Muscle layer of colon (tissue), 2 donors: ENCODE measurements around the gene LEP.

Experiments used
- H3K27ac ChIP-seq: one replicate; pipeline ENCODE4 v1.7.0; 2013; ENCODE audit warnings: low read depth, mild to moderate bottlenecking, low read length, moderate library complexity
- H3K27me3 ChIP-seq, 2 donors: one replicate each; pipeline ENCODE4 v1.7.0; 2013; ENCODE audit warnings: low read length in 2 of 2, mild to moderate bottlenecking in 2 of 2; ENCODE audit not compliant: insufficient read depth in 2 of 2, control insufficient read depth in 1 of 2
- H3K36me3 ChIP-seq: one replicate; pipeline ENCODE4 v1.7.0; 2013; ENCODE audit warnings: mild to moderate bottlenecking, low read length; ENCODE audit not compliant: insufficient read depth
- H3K4me1 ChIP-seq: one replicate; pipeline ENCODE4 v1.7.0; 2013; ENCODE audit warnings: mild to moderate bottlenecking, low read length; ENCODE audit not compliant: insufficient read depth
- H3K4me3 ChIP-seq, 2 donors: one replicate each; pipeline ENCODE4 v1.7.0; 2013; ENCODE audit warnings: low read length in 2 of 2, low read depth in 1 of 2, mild to moderate bottlenecking in 1 of 2, moderate library complexity in 1 of 2
- H3K9ac ChIP-seq: one replicate; pipeline ENCODE4 v1.7.0; 2013; ENCODE audit warnings: low read length
- H3K9me3 ChIP-seq: one replicate; pipeline ENCODE4 v1.7.0; 2013; ENCODE audit warnings: mild to moderate bottlenecking, low read length
- donor health status: abdominal sarcoma.
- donor health status: Adenocarcinoma of cecum.

LEP gene

DNA sequence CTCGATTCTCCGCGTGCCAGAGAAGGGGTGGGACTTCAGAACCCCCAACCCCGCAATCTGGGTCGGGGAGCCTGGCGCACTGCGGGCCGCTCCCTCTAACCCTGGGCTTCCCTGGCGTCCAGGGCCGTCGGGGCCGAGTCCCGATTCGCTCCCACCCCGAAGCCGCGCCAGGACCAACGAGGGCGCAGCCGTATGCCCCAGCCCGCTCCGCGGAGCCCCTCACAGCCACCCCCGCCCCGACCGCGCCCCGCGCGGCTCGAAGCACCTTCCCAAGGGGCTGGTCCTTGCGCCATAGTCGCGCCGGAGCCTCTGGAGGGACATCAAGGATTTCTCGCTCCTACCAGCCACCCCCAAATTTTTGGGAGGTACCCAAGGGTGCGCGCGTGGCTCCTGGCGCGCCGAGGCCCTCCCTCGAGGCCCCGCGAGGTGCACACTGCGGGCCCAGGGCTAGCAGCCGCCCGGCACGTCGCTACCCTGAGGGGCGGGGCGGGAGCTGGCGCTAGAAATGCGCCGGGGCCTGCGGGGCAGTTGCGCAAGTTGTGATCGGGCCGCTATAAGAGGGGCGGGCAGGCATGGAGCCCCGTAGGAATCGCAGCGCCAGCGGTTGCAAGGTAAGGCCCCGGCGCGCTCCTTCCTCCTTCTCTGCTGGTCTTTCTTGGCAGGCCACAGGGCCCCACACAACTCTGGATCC lies at the start of gene LEP:
LEP (plus strand) TSS at position 583 of the 691 bp plus-strand sequence. CDS start 10,741 bp downstream, outside the sequence.
- Histone ChIP-seq H3K9me3 (no peaks in the 10 kb centered on the region), H3K36me3 (no peaks in the 10 kb centered on the region), H3K27me3 (peaks cover 8 to 30% of the 10 kb centered on the region in 2 donors), H3K27ac (no peak within 1 kb of the TSS), H3K4me1 (no peaks in the 10 kb centered on the region), H3K4me3 (no peak within 1 kb of the TSS), H3K9ac (no peak within 1 kb of the TSS)

DNA sequence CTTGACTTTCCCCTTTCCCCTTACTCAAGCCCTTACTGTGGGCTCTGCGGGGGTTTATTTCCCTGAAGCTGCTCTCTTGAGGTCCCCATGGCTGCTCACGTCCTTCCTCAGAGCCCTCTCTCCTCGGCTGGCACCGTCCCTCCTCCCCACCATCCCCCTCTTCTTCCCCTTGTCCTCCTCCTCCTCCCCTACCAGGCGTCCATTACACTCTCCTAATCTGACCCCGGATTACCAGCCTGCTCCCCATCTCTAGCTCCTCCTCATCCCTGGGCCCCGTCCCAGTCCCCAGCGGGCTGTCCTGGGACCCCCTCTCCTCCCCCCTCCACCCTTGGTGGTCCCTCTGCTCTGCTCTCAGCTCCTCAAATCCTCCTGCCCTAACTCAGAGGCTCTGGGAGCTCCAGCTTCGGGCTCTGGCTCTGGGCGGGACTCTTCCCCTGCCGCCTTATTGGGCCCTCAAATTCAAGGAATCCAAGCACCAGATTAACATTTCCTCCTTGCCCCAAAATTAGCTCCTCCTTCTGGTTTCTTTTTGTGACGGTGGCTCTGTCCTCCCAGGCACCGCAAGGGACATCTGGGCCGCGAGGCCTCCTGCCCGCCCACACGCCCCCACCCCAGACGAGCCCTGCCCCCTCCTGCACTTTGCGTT lies 48.5 kb upstream of the LEP start:
- Histone ChIP-seq H3K27ac (no peak overlapping the region), H3K4me3 (no peak overlapping the region), H3K9ac (no peak overlapping the region), H3K4me1 (no peaks in the 10 kb centered on the region), H3K9me3 (peaks cover 15% of the 10 kb centered on the region), H3K27me3 (peaks cover 0 to 6% of the 10 kb centered on the region in 2 donors), H3K36me3 (no peaks in the 10 kb centered on the region)

DNA sequence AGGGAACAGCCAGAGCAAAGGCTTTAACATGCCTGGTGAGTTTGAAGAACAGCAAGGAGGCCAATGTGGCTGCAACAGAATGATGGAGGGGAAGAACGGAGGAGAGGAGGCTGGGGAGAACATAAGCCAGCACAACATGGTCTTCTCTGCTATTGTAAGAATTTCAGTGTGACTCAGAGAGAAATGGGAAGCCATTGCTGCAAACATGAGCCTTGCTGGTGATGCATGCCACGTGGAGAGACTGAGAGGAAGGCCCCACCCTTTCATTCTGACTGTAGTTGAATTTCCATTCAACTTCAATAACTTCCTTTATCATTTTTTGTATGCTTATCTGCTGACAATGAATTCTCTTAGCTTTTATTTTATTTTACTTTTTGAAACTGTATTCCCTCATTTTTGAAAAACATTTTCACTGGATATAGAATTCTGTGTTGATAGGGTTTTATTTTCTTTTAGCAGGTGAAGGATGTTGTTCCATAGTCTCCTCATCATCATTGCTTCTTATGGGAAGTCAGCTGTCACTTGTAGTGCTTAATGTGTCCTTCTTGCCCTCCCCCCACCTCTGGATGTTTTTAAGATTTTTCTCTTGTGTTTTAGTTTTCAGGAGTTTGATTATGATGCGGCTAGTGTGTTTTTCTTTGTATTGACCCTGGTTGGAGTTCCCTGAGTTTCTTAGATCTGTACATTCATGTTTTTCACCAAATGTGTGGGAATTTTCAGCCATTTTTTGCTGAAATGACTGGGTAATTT lies 46.4 kb upstream of the LEP start:
- H3K9ac ChIP-seq, result no peak overlapping the region
- no peak overlapping the region for H3K4me3 ChIP-seq
- H3K27ac ChIP-seq, result no peak overlapping the region

DNA sequence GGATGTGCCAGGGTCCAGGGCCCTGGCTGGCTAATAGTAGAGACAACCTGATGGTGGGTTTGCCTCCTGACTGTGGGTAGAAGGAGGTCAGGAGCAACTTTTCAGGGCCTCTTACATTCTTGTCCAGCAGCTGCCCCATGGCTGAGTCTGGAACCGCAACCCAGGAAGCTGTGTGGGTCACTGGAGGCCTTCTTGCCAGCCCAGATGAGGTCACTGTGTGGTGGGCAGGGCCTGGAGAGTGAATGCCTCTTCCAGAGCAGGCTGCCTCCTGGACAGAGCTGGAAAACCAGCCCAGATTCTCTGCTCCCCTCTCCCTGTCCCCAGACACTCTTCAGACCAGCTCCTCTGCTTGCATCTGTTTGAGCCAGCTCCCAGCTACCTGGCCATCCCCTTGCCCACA lies 43.5 kb upstream of the LEP start:
- H3K4me3 ChIP-seq, result no peak overlapping the region
- H3K36me3 ChIP-seq, result no peaks in the 10 kb centered on the region
- H3K9me3 ChIP-seq, result peaks cover 15% of the 10 kb centered on the region
- no peak overlapping the region for H3K9ac ChIP-seq
- no peak overlapping the region for H3K27ac ChIP-seq
- H3K27me3 ChIP-seq, result peaks cover 12 to 18% of the 10 kb centered on the region in 2 donors
- no peaks in the 10 kb centered on the region for H3K4me1 ChIP-seq

More for the DNA sequence above, 46.4 kb upstream of the LEP start:
- Histone ChIP-seq H3K27me3 (peaks cover 0 to 6% of the 10 kb centered on the region in 2 donors), H3K4me1 (no peaks in the 10 kb centered on the region), H3K9me3 (peaks cover 15% of the 10 kb centered on the region), H3K36me3 (no peaks in the 10 kb centered on the region)

DNA sequence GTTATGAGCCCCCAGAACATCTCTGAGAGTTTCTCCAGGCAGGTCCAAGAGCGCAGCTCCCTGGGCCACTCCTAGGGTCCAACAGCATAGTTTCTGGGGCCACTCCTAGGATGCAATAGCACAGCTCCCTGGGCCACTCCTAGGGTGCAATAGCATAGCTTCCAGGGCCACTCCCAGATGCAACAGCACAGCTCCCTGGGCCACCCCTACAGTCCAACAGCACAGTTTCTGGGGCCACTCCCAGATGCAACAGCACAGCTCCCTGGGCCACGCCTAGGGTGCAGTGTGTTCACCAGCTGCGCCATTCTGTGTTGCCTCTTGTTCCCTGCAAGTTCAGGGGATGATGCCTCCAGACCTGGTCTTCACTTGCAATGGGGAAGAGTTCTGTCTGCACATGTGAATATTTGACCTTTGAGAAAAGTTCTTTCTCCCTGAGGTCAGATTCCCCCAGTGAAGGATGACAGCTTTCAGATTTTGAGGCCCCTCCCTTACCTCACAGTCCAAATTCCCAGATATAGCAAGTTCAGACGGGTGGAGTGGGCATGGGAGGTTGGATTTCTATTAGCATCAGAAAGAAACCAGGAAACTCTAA lies 43.0 kb upstream of the LEP start:
- H3K4me1 ChIP-seq, result no peaks in the 10 kb centered on the region
- H3K4me3 ChIP-seq, result no peak overlapping the region
- no peak overlapping the region for H3K9ac ChIP-seq
- H3K27me3 ChIP-seq, result peaks cover 12 to 23% of the 10 kb centered on the region in 2 donors
- H3K27ac ChIP-seq, result no peak overlapping the region
- H3K9me3 ChIP-seq, result peaks cover 15% of the 10 kb centered on the region
- no peaks in the 10 kb centered on the region for H3K36me3 ChIP-seq

DNA sequence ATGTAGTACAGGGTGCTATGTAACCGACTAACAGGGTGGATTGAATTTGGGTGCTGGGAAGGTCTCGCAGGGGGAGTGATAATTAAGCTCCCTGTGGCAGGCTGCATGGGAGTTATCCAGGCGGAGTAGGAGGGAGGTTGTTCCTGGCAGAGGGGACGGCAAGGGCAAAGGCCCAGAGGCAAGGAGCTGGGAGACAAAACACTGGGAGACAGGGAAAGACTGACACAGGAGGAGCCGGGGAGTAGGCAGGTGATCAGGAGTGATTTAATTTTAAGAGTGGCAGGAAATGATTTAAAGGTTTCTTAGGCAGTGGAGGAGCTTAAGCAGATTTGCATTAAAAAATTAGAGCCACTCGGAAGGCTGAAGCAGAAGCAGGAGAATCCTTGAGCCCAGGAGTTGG lies 40.7 kb upstream of the LEP start:
- H3K27ac ChIP-seq, result no peak overlapping the region
- no peak overlapping the region for H3K9ac ChIP-seq
- H3K4me3 ChIP-seq, result no peak overlapping the region
- peaks cover 7% of the 10 kb centered on the region for H3K9me3 ChIP-seq
- H3K4me1 ChIP-seq, result no peaks in the 10 kb centered on the region
- H3K36me3 ChIP-seq, result no peaks in the 10 kb centered on the region
- peaks cover 12 to 23% of the 10 kb centered on the region in 2 donors for H3K27me3 ChIP-seq

DNA sequence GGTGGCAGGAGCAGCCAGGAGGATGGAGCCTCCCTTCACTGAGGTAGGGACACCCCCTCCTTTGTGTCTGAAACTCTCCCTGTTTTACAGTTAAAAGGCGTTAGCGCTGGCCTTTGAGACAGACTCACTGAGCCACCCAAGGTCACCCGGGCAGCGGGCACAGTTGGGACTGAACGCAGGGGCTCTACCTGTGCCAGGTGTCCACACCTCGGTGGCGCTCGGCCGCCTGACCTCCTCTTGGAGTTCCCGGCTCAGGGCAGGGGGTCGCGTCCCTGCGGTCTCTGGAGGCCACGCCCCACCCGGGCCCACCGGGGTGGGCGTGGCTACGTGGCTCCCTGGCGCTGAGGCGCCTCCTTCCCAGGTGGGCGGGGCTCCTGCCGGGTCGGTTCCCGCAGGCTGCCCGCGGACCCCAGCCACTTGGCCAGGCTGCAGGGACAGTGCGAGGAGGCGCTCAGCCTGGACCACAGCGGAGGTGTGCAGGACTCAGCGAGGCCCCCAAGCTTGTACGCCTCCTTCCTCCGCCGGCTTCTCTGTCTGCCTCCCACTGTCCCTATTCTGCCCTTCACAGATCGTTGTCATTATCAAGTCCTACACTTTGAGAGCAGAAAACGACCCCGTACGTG lies 39.9 kb upstream of the LEP start:
- peaks cover 3% of the 10 kb centered on the region for H3K9me3 ChIP-seq
- no peaks in the 10 kb centered on the region for H3K4me1 ChIP-seq
- H3K27ac ChIP-seq, result no peak overlapping the region
- H3K27me3 ChIP-seq, result peaks cover 12 to 23% of the 10 kb centered on the region in 2 donors
- H3K4me3 ChIP-seq, result no peak overlapping the region
- no peak overlapping the region for H3K9ac ChIP-seq
- no peaks in the 10 kb centered on the region for H3K36me3 ChIP-seq

DNA sequence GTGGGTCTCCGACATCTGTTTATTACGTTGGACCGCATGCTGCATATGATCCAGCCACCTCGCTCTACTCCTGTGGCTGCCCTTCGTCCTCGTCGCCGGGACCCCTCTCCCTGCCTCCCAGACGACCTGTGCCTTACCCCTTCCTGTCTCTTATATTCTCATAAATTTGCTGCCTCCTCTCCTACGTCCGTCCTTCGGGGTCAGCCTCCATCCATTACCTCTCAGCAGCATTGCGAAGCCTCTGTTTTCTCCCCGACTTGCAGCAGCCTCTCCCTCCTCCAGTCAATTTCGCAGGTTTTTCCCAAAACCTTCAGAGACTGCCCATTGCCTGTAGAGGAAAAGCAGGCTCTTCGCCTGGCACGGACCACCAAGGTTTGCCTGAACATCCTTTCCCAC lies 39.4 kb upstream of the LEP start:
- H3K27me3 ChIP-seq, result peaks cover 12 to 23% of the 10 kb centered on the region in 2 donors

DNA sequence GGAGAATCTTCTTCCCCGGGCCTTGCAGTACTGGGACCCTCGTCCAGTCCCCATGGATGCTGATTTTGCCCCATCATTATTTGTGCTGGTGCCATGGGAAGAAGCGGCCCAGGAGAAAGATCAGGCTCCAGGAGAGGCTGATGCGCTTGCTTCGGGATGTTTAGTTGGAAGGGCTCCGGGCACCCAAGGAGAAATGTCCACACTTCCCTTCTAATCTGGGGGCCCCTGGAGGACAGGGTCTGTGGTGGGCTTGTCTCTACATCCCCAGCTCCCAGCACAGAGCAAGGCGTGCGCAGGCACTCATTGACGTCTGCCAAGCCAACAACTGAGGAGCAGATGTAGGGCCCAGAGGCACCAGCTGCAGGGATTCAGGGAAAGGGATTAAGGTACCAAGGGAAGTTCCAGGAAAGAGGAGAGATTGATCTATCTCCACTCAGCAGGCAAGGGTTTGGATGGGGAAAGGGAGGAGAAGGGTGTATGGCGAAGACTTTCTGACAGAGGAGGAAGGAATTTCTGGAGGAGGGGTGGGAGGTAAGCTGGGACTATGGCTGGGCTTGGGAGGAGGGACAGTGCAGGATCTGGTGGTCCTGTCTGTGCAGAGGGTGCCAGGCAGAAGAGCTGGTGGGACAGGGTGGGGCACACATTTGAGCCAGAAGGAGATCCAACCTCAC lies 38.7 kb upstream of the LEP start:
- Histone ChIP-seq H3K9ac (no peak overlapping the region), H3K4me1 (no peaks in the 10 kb centered on the region), H3K27me3 (peaks cover 12 to 23% of the 10 kb centered on the region in 2 donors), H3K27ac (no peak overlapping the region), H3K36me3 (no peaks in the 10 kb centered on the region), H3K4me3 (no peak overlapping the region), H3K9me3 (no peaks in the 10 kb centered on the region)

More for the DNA sequence above, 39.4 kb upstream of the LEP start:
- Histone ChIP-seq H3K4me1 (no peaks in the 10 kb centered on the region), H3K9ac (no peak overlapping the region), H3K36me3 (no peaks in the 10 kb centered on the region), H3K9me3 (no peaks in the 10 kb centered on the region), H3K27ac (no peak overlapping the region), H3K4me3 (no peak overlapping the region)

DNA sequence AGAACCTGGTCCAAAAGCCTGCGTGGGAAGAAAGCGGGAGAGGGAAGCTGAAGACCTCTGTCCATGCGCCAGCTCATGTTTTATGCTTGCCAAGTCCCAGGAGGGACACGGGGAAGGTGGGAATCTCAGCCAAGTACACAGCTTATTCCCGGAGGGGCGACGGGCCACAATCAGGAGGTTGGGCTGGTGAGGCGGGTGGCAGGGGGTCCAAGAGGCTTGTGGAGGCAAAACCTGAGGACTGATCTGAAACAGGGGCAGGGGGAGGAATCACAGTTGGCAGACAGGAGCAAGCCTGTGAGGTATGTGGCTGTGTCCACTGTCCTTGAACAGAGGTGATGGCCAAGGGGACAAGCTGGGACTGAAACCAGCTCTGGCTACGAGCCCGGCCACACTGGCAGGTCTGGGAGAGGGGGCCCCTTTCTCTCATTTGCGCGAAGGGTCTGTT lies 38.0 kb upstream of the LEP start:
- Histone ChIP-seq H3K4me3 (no peak overlapping the region), H3K9me3 (no peaks in the 10 kb centered on the region), H3K36me3 (no peaks in the 10 kb centered on the region), H3K27ac (no peak overlapping the region), H3K9ac (no peak overlapping the region), H3K27me3 (peaks cover 12 to 23% of the 10 kb centered on the region in 2 donors), H3K4me1 (no peaks in the 10 kb centered on the region)
